Spleen (tissue), 11 donors: ENCODE measurements around the gene TAGLN2. TPM values are rescaled to one million over a fixed set of nuclear protein-coding genes. Genes with fewer than 3 reads are reported as not detected.

Experiments
- DNase-seq: peaks from one replicate; pipeline ENCODE4 v3.0.0-alpha.2; 2020
- H3K27ac ChIP-seq, 8 donors: fragments of 200-600 bp; sonication (generic) in 7 of 8; 1 replicate in 4 of 8; 2 replicates in 4 of 8; pipeline versions ENCODE4 v1.5.0 to v1.8.0; 2016 to 2021; ENCODE audit warnings: inconsistent platforms in 4 of 8, mild to moderate bottlenecking in 4 of 8, moderate library complexity in 1 of 8
- H3K27me3 ChIP-seq, 7 donors: fragments of 200-600 bp; sonication (generic) in 6 of 7; replicated peaks in 1 of 7; 1 replicate in 4 of 7; 2 replicates in 3 of 7; pipeline versions ENCODE4 v1.5.0 to v1.8.0; 2016 to 2021; ENCODE audit warnings: inconsistent platforms in 3 of 7, mild to moderate bottlenecking in 1 of 7
- H3K36me3 ChIP-seq, 6 donors: fragments of 200-600 bp; sonication (generic) in 5 of 6; 1 replicate in 4 of 6; 2 replicates in 2 of 6; pipeline versions ENCODE4 v1.5.0 to v1.8.0; 2016 to 2021; ENCODE audit warnings: inconsistent platforms in 2 of 6
- H3K4me1 ChIP-seq, 6 donors: fragments of 200-600 bp; sonication (generic) in 5 of 6; 1 replicate in 3 of 6; 2 replicates in 3 of 6; pipeline versions ENCODE4 v1.5.0 to v1.8.0; 2016 to 2021; ENCODE audit warnings: inconsistent platforms in 3 of 6
- H3K4me3 ChIP-seq, 8 donors: fragments of 200-600 bp; sonication (generic) in 7 of 8; 1 replicate in 4 of 8; 2 replicates in 4 of 8; pipeline versions ENCODE4 v1.5.0 to v1.8.0; 2016 to 2021; ENCODE audit warnings: inconsistent platforms in 4 of 8, mild to moderate bottlenecking in 4 of 8, moderate library complexity in 2 of 8
- H3K9me3 ChIP-seq, 8 donors: fragments of 200-600 bp; sonication (generic) in 7 of 8; 1 replicate in 4 of 8; 2 replicates in 4 of 8; pipeline versions ENCODE4 v1.5.0 to v1.8.0; 2016 to 2021; ENCODE audit warnings: inconsistent platforms in 4 of 8
- POLR2A ChIP-seq, 3 donors: fragments of 450-650 bp; IDR thresholded peaks; one replicate each; pipeline ENCODE4 v1.5.1; 2017; ENCODE audit warnings: antibody characterized with exemption in 3 of 3, mild to moderate bottlenecking in 1 of 3
- POLR2AphosphoS5 ChIP-seq, 3 donors: sonication (generic); formaldehyde crosslinking; IDR thresholded peaks; one replicate each; pipeline ENCODE4 v1.5.1; 2017; ENCODE audit warnings: antibody characterized with exemption in 3 of 3
- WGBS, 5 donors: extraction: QIAGEN DNeasy Blood & Tissue Kit in 3 of 5; methylation state at CpG; one replicate each; pipeline versions ENCODE4 v1.1.5 to v1.1.7; 2013 to 2018; 5-methylcytosine and 5-hydroxymethylcytosine counted together
- intact Hi-C: fragments of 100-400 bp; cut with DNase I; formaldehyde crosslinking; loops from one replicate; pipeline ENCODE4 v1.15.0; 2023; ENCODE audit warnings: low total_unique reads
- polyA plus RNA-seq, 3 donors: library from polyadenylated mRNA; stranded (reverse); fragments of 200-250 nt; gene quantifications; one replicate each; pipeline ENCODE4 v1.2.1, GENCODE V29; 2013
- total RNA-seq, 7 donors: library from RNA; depleted of rRNA in 3 of 7; stranded (reverse); fragments of >200 nt in 3 of 7; fragmentation: NEBNext Ultra II Directional in 4 of 7; extraction: Animal tissue kit (Norgen Biotek cat#: 25700) in 4 of 7; gene quantifications; one replicate each; pipeline versions ENCODE4 v1.1.0 to v1.2.1, GENCODE V29; 2016 to 2021
- TF ChIP-seq, protein P1 (sequence below), 11 experiments: fragments of 200-600 bp in 7 of 11; fragments of 450-650 bp in 4 of 11; sonication (generic) in 4 of 11; IDR thresholded peaks in 8 of 11; conservative IDR thresholded peaks in 3 of 11; 1 replicate in 7 of 11; 2 replicates in 4 of 11; pipeline versions ENCODE4 v1.4.0 to v1.8.0; 2016 to 2021; ENCODE audit warnings: antibody characterized with exemption in 11 of 11, inconsistent platforms in 4 of 11, mild to moderate bottlenecking in 1 of 11
- donor health status: healthy with polysubstance abuse.
- donor health status: DM: no; HTN: no; CAD: no; lungs with moderate emphysema.
- donor health status: DM: no; HTN: no; CAD: no.
- donor health status: Bipolar disorder and iron deficiency.
- donor health status: healthy.
- donor health status: DM: no; HTN: no; CAD: no.
- donor health status: DM: yes; HTN: yes; CAD: no.

The TAGLN2 gene
- total and polyA plus RNA-seq, 10 donors: 341 to 525 (median 411) TPM

DNA sequence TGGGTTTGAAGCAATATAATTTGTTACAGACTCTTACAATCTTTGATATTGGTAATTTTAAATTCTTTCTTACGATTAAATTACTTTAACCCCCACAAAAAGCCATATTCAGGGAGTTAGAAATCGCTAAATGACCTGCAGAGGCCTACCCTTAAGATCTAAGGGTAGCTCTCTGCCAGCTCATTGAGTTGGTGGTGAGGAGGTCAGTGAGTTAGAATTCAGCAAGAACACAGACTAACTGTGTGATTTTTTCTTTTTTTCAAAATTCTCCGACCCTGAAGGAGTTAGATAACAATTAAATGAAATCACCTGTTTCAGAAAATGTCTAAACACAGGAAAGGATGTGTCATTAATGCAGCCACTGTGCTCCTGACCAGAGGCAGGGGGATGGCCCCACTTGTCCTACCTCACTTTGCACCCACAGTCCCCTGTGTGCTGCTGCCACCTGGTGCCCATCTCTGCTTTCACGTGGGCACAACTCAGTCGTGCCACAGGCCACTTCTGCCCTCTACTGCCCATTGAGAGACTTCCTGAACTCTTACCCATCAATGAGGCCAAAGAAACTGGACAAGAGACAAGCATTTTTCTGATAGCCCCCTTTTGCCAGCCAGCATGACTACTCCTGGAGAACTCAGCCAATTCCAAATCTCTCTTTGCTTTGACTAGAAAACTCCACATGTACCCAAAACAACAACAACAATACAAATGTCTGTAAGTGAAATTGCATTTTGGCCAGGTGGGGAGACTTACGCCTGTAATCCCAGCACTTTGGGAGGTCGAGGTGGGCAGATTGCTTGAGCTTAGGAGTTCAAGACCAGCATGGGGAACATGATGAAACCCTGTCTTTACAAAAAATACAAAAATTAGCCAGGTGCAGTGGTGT, 33.8 kb downstream of the TAGLN2 start:
- intact Hi-C loops: loop anchor here (2.0 kb wide), 1 partner anchor 95 kb away; no protein-coding TSS in a partner anchor
- H3K27ac ChIP-seq: peak overlapping the region in 4 of 8 donors; percentile 16 to 84 (median 74)

DNA sequence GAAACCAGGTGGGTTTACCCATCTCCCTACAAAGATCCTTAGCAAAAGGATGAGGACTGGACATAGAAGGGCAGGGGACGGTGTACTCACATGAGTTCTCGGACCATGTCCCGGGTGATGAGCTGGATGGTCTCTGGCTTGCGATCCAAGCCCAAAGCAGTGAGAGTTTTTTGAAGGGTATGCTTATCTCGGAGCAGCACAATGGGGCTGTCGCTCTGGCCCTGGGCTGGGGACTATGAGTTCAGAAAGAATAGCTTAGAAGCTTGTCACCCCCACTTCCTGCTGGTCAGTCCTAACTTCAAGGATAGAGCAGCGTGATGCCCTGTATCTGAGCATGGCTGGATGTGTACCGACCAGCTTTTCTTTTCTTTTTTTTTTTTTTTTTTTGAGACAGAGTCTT, 34.9 kb downstream of the TAGLN2 start:
- no peak for DNase-seq
- Histone ChIP-seq H3K27me3 (no peaks in the 10 kb centered on the region), H3K27ac (peak overlapping the region; percentile 44 to 84 (median 70)), H3K36me3 (no peaks in the 10 kb centered on the region), H3K4me3 (peak overlapping the region in 1 of 8 donors; percentile 5), H3K9me3 (no peaks in the 10 kb centered on the region), H3K4me1 (peaks cover 23 to 52% (median 33%) of the 10 kb centered on the region in 6 donors)
- intact Hi-C loops: loop anchor here (2.0 kb wide), 1 partner anchor 94 kb away; no protein-coding TSS in a partner anchor
- 60 to 80% (median 73%) methylated on average over 8 of the region's 8 CpGs for WGBS, 5 donors
- TF ChIP-seq, protein P1, sequence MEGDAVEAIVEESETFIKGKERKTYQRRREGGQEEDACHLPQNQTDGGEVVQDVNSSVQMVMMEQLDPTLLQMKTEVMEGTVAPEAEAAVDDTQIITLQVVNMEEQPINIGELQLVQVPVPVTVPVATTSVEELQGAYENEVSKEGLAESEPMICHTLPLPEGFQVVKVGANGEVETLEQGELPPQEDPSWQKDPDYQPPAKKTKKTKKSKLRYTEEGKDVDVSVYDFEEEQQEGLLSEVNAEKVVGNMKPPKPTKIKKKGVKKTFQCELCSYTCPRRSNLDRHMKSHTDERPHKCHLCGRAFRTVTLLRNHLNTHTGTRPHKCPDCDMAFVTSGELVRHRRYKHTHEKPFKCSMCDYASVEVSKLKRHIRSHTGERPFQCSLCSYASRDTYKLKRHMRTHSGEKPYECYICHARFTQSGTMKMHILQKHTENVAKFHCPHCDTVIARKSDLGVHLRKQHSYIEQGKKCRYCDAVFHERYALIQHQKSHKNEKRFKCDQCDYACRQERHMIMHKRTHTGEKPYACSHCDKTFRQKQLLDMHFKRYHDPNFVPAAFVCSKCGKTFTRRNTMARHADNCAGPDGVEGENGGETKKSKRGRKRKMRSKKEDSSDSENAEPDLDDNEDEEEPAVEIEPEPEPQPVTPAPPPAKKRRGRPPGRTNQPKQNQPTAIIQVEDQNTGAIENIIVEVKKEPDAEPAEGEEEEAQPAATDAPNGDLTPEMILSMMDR (IDR thresholded peaks at IDR 0.05 in 8 of 11, conservative IDR thresholded peaks at IDR 0.05 in 3 of 11): no peak
- TF ChIP-seq POLR2AphosphoS5 (IDR thresholded peaks at IDR 0.05): no peak
- no peak for TF ChIP-seq POLR2A (IDR thresholded peaks at IDR 0.05)

More for the DNA sequence above, 33.8 kb downstream of the TAGLN2 start:
- 42 to 55% (median 48%) methylated on average over 7 of the region's 7 CpGs for whole genome bisulfite sequencing, 5 donors
- Histone ChIP-seq H3K4me1 (peaks cover 27 to 64% (median 41%) of the 10 kb centered on the region in 6 donors), H3K27me3 (no peaks in the 10 kb centered on the region), H3K4me3 (no peak overlapping the region), H3K36me3 (no peaks in the 10 kb centered on the region), H3K9me3 (no peaks in the 10 kb centered on the region)
- DNase-seq: peak; percentile 94
- TF ChIP-seq POLR2AphosphoS5 (IDR thresholded peaks at IDR 0.05) (peak; percentile 11 to 76 (median 75)), POLR2A (IDR thresholded peaks at IDR 0.05) (no peak)
- TF ChIP-seq, protein P1 (IDR thresholded peaks at IDR 0.05 in 8 of 11, conservative IDR thresholded peaks at IDR 0.05 in 3 of 11): peak; percentile 93 to 100 (median 96)

DNA sequence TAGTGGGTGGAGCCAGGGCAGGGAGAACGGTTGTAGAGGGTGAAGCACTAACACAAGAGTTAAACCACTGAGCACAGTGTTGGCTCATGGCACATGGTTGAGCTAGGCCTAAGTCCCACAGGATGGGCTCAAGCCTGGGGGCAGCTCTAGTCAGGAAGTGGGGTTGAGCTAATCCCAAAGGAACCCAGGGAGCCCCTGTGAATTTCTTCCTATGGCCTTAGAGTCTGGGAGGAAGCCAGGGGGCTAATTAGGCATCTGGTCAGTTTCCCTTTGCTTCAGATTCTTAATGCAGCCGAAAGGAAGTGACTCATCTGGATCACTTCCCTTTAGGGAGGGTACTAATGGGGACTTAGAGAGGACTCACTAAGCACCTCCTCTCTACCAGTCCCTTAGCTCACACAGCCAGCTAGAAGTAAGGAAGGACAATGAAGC, 35.5 kb downstream of the TAGLN2 start:
- WGBS, 5 donors: 10 to 32% (median 17%) methylated on average over 2 of the region's 2 CpGs
- intact Hi-C loops: loop anchor here (2.0 kb wide), 1 partner anchor 93 kb away; no protein-coding TSS in a partner anchor
- Histone ChIP-seq H3K4me3 (no peak overlapping the region), H3K27me3 (no peaks in the 10 kb centered on the region), H3K27ac (peak overlapping the region; percentile 44 to 84 (median 70)), H3K9me3 (no peaks in the 10 kb centered on the region), H3K4me1 (peaks cover 21 to 47% (median 30%) of the 10 kb centered on the region in 6 donors), H3K36me3 (no peaks in the 10 kb centered on the region)
- no peak for DNase-seq
- TF ChIP-seq POLR2AphosphoS5 (IDR thresholded peaks at IDR 0.05) (peak in 1 of 3 donors; percentile 64), POLR2A (IDR thresholded peaks at IDR 0.05) (no peak)
- TF ChIP-seq, protein P1 (IDR thresholded peaks at IDR 0.05 in 8 of 11, conservative IDR thresholded peaks at IDR 0.05 in 3 of 11): peak in 2 of 11 experiments; percentile 19 to 20

DNA sequence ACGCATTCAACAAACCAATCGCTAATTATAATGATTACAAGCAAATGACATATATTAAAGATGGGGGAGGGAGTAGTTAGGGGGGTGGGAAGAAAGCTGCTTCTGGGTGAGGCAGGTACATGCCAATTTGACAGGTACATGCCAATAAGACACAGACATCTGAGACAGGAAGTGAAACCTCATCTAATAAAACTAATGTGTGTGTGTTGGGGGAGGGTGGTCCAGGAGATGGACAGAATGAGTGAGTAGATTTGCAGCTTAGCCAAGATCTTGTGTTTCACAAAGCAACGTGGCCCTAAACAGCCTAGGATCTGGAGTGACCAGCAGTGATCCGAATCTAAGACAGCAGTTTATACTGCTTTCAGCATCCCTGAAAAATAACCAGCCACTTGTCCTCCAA, 36.1 kb downstream of the TAGLN2 start:
- no peak for TF ChIP-seq POLR2A (IDR thresholded peaks at IDR 0.05)
- TF ChIP-seq POLR2AphosphoS5 (IDR thresholded peaks at IDR 0.05): no peak

More for the DNA sequence above, 36.1 kb downstream of the TAGLN2 start:
- no peaks in the 10 kb centered on the region for H3K36me3 ChIP-seq
- WGBS, 5 donors: 84 to 93% (median 90%) methylated on average over 4 of the region's 4 CpGs
- no peaks in the 10 kb centered on the region for H3K27me3 ChIP-seq
- H3K4me1 ChIP-seq: peaks cover 21 to 40% (median 30%) of the 10 kb centered on the region in 6 donors
- no peak for DNase-seq
- H3K4me3 ChIP-seq: no peak overlapping the region
- H3K9me3 ChIP-seq: no peaks in the 10 kb centered on the region
- intact Hi-C loops: no loop called here
- H3K27ac ChIP-seq: peak overlapping the region in 7 of 8 donors; percentile 65 to 84 (median 72)
